OCI-LY7 (cell line): Measurements from ENCODE around the gene SCP2D1. TPM values are rescaled to one million over a fixed set of nuclear protein-coding genes. Genes with fewer than 3 reads are reported as not detected.

Experiments
- BruUV-seq: library from RNA; stranded (reverse); fragments of 400-500 nt; replicated peaks from 2 replicates; lab custom pipeline; 2021; lab: Mats Ljungman, UMichigan
- CTCF ChIA-PET: fragments of 300-600 bp; sonication (Branson Sonifier 250); formaldehyde crosslinking; loops from one replicate; lab custom pipeline; 2022; ENCODE audit warnings: antibody characterized with exemption; ENCODE audit not compliant: unreplicated experiment; lab: Charles Lee
- POLR2A ChIA-PET: fragments of 300-600 bp; sonication (Branson Sonifier 250); formaldehyde crosslinking; loops from one replicate; lab custom pipeline; 2022; ENCODE audit warnings: antibody characterized with exemption; lab: Charles Lee
- DNase-seq: peaks from one replicate; pipeline ENCODE4 v3.0.0-alpha.2; 2015; ENCODE audit warnings: low spot score
- H2AFZ ChIP-seq: fragments of 200-600 bp; sonication (generic), shearing (Covaris generic); 2 replicates; pipeline ENCODE4 v1.6.1; 2014; ENCODE audit warnings: mild to moderate bottlenecking, antibody characterized with exemption, low read length, moderate library complexity
- H3K27ac ChIP-seq: fragments of 200-600 bp; sonication (generic); 2 replicates; pipeline ENCODE4 v1.5.1; 2014; ENCODE audit warnings: mixed run types, low read depth, mild to moderate bottlenecking, moderate library complexity, low read length, inconsistent platforms; ENCODE audit not compliant: poor library complexity, severe bottlenecking
- H3K36me3 ChIP-seq: fragments of 200-600 bp; sonication (generic); 2 replicates; pipeline ENCODE4 v1.6.1; 2014; ENCODE audit warnings: mild to moderate bottlenecking, antibody characterized with exemption, low read length, moderate library complexity, mixed read lengths; ENCODE audit not compliant: insufficient read depth
- H3K4me1 ChIP-seq: fragments of 200-600 bp; sonication (generic); 2 replicates; pipeline ENCODE4 v1.5.1; 2014; ENCODE audit warnings: mild to moderate bottlenecking, low read length; ENCODE audit not compliant: insufficient read depth, poor library complexity, severe bottlenecking
- H3K4me2 ChIP-seq: fragments of 200-600 bp; sonication (generic); 2 replicates; pipeline ENCODE4 v1.6.1; 2014; ENCODE audit warnings: mild to moderate bottlenecking, low read length
- H3K4me3 ChIP-seq: fragments of 200-600 bp; sonication (generic); 2 replicates; pipeline ENCODE4 v1.5.1; 2014; ENCODE audit warnings: mild to moderate bottlenecking, low read depth, low read length; ENCODE audit not compliant: poor library complexity, severe bottlenecking
- H3K79me2 ChIP-seq: fragments of 200-600 bp; sonication (generic); 2 replicates; pipeline ENCODE4 v1.6.1; 2016; ENCODE audit warnings: low read depth, mild to moderate bottlenecking, low read length, moderate library complexity, mixed read lengths; ENCODE audit not compliant: insufficient read depth
- H3K9me2 ChIP-seq: fragments of 200-600 bp; sonication (generic); 2 replicates; pipeline ENCODE4 v1.6.1; 2016; ENCODE audit warnings: mild to moderate bottlenecking, low read length, mixed read lengths; ENCODE audit not compliant: insufficient read depth
- H3K9me3 ChIP-seq: fragments of 200-600 bp; sonication (generic); 2 replicates; pipeline ENCODE4 v1.6.1; 2014; ENCODE audit warnings: mild to moderate bottlenecking, mixed run types, low read length, mixed read lengths
- H4K20me1 ChIP-seq: fragments of 200-600 bp; sonication (generic); 2 replicates; pipeline ENCODE4 v1.6.1; 2014; ENCODE audit warnings: mild to moderate bottlenecking, antibody characterized with exemption, low read length, moderate library complexity, mixed read lengths; ENCODE audit not compliant: insufficient read depth
- CTCF ChIP-seq: fragments of 200-600 bp; sonication (generic); conservative IDR thresholded peaks from 2 replicates; pipeline ENCODE4 v1.5.1; 2014; ENCODE audit warnings: mild to moderate bottlenecking, antibody characterized with exemption, low read length, moderate library complexity, mixed read lengths
- EZH2phosphoT487 ChIP-seq: fragments of 200-600 bp; sonication (generic); IDR thresholded peaks from 2 replicates; pipeline ENCODE4 v1.6.1; 2018; ENCODE audit warnings: low read depth, borderline replicate concordance, mild to moderate bottlenecking, mixed run types, antibody characterized with exemption, low read length, moderate library complexity, mixed read lengths
- intact Hi-C: fragments of 100-400 bp; cut with micrococcal nuclease; formaldehyde crosslinking; loops from one replicate; pipeline ENCODE4 v1.10.0; 2022; ENCODE audit not compliant: unreplicated experiment
- total RNA-seq, 2 experiments: library from RNA; depleted of rRNA in 1 of 2; stranded (reverse); fragments of >200 nt in 1 of 2; shearing (Covaris generic) in 1 of 2; gene quantifications; 2 replicates each; pipeline ENCODE4 v1.2.3, GENCODE V29; 2014 to 2022

The SCP2D1 gene
- total RNA-seq, 2 experiments from 2014 or later = not detected

- no peaks in the 10 kb centered on the region for H3K9me2 ChIP-seq
- no peaks in the 10 kb centered on the region for H3K79me2 ChIP-seq
- no TSS peak for BruUV-seq
- H3K4me1 ChIP-seq = no peaks in the 10 kb centered on the region
- no peak overlapping the region for H3K4me2 ChIP-seq
- no peaks in the 10 kb centered on the region for H3K36me3 ChIP-seq
- intact Hi-C loops = no loop called here
- CTCF ChIA-PET = no interaction called here
- TF ChIP-seq EZH2phosphoT487 = no peak
- no peak for TF ChIP-seq CTCF
- H3K4me3 ChIP-seq = no peak overlapping the region
- no peaks in the 10 kb centered on the region for H3K9me3 ChIP-seq
- no peaks in the 10 kb centered on the region for H4K20me1 ChIP-seq
- DNase-seq = no peak
- POLR2A ChIA-PET = no interaction called here
- no peak overlapping the region for H3K27ac ChIP-seq
- H2AFZ ChIP-seq = no peak overlapping the region
Observed at GRCh38 chr20:18853216-18853615, 39.6 kb downstream of the SCP2D1 start.

GRCh38 chr20:18853946-18854646, 40.5 kb downstream of the SCP2D1 start:
- POLR2A ChIA-PET = interaction anchor here (0.6 to 0.7 kb wide), 2 partner anchors 27 to 89 kb away, joined by 3 to 4 read pairs; no protein-coding TSS in a partner anchor
- H3K36me3 ChIP-seq = no peaks in the 10 kb centered on the region
- BruUV-seq = no TSS peak
- CTCF ChIA-PET = no interaction called here
- no peak for TF ChIP-seq CTCF
- no peak for TF ChIP-seq EZH2phosphoT487
- no peak overlapping the region for H2AFZ ChIP-seq
- H3K4me1 ChIP-seq = no peaks in the 10 kb centered on the region
- H3K4me3 ChIP-seq = no peak overlapping the region
- no peaks in the 10 kb centered on the region for H3K79me2 ChIP-seq
- H3K9me2 ChIP-seq = no peaks in the 10 kb centered on the region
- H3K4me2 ChIP-seq = no peak overlapping the region
- intact Hi-C loops = no loop called here
- no peaks in the 10 kb centered on the region for H4K20me1 ChIP-seq
- no peaks in the 10 kb centered on the region for H3K9me3 ChIP-seq
- no peak for DNase-seq
- H3K27ac ChIP-seq = no peak overlapping the region

GRCh38 chr20:18855882-18856281, 42.3 kb downstream of the SCP2D1 start:
- H3K4me2 ChIP-seq = no peak overlapping the region
- no peaks in the 10 kb centered on the region for H3K79me2 ChIP-seq
- no peak overlapping the region for H3K27ac ChIP-seq
- intact Hi-C loops = no loop called here
- ChIA-PET CTCF (no interaction called here), POLR2A (no interaction called here)
- no peaks in the 10 kb centered on the region for H3K4me1 ChIP-seq
- no peaks in the 10 kb centered on the region for H3K36me3 ChIP-seq
- no peaks in the 10 kb centered on the region for H3K9me2 ChIP-seq
- no peaks in the 10 kb centered on the region for H4K20me1 ChIP-seq
- no peak for TF ChIP-seq CTCF
- TF ChIP-seq EZH2phosphoT487 = no peak
- DNase-seq = no peak
- no peaks in the 10 kb centered on the region for H3K9me3 ChIP-seq
- H2AFZ ChIP-seq = no peak overlapping the region
- no peak overlapping the region for H3K4me3 ChIP-seq
- no TSS peak for BruUV-seq
